ENCODE measurements around the gene CAMTA2. TPM values are rescaled to one million over a fixed set of nuclear protein-coding genes. Genes with fewer than 3 reads are reported as not detected.

Gene CAMTA2
- total RNA-seq, 2 donors from 2014 or later = 13.6 to 24.8 TPM

- H3K36me3 ChIP-seq (ENCODE audit: control insufficient read depth, insufficient read depth, low read length) = peaks cover 54% of the 10 kb centered on the region
- Mint-ChIP-seq H3K4me3 (peak overlapping the region; percentile 94), H3K36me3 (ENCODE audit: low read depth) (peaks cover 51% of the 10 kb centered on the region), H3K9me3 (no peaks in the 10 kb centered on the region), H3K27ac (peak overlapping the region; percentile 99), H3K4me1 (peaks cover 34% of the 10 kb centered on the region), H3K27me3 (ENCODE audit: insufficient read depth) (no peaks in the 10 kb centered on the region)
- WGBS, 2 experiments (ENCODE audit: insufficient coverage in 1 of 2, insufficient read length in 1 of 2) = 77 to 80% methylated on average over 4 of the region's 4 CpGs
- no peak for DNase-seq
- no peaks in the 10 kb centered on the region for H3K9me3 ChIP-seq (ENCODE audit: control insufficient read depth, low read length)
- no peak for TF ChIP-seq CTCF (conservative IDR thresholded peaks at IDR 0.05)
- H3K9ac ChIP-seq (ENCODE audit: extremely low read depth, low read length, poor library complexity, severe bottlenecking) = peak overlapping the region; percentile 84
- no peak overlapping the region for H3K27ac ChIP-seq (ENCODE audit: low read depth, low read length)
- peak overlapping the region; percentile 98 for H3K4me3 ChIP-seq (ENCODE audit: low read length)
- H3K27me3 ChIP-seq (ENCODE audit: control insufficient read depth, insufficient read depth, low read length, poor library complexity, severe bottlenecking) = no peaks in the 10 kb centered on the region
- H3K4me1 ChIP-seq (ENCODE audit: control insufficient read depth, insufficient read depth, low read length) = peaks cover 16% of the 10 kb centered on the region
These were observed 46.2 kb downstream of the CAMTA2 start for GRCh38 chr17:4941319-4941610.

- Mint-ChIP-seq H3K27ac (peak overlapping the region; percentile 99), H3K36me3 (ENCODE audit: low read depth) (peaks cover 52% of the 10 kb centered on the region), H3K4me3 (peak overlapping the region; percentile 94), H3K4me1 (peaks cover 31% of the 10 kb centered on the region), H3K27me3 (ENCODE audit: insufficient read depth) (no peaks in the 10 kb centered on the region), H3K9me3 (no peaks in the 10 kb centered on the region)
- H3K27ac ChIP-seq (ENCODE audit: low read depth, low read length) = peak overlapping the region; percentile 96
- H3K27me3 ChIP-seq (ENCODE audit: control insufficient read depth, insufficient read depth, low read length, poor library complexity, severe bottlenecking) = no peaks in the 10 kb centered on the region
- H3K4me1 ChIP-seq (ENCODE audit: control insufficient read depth, insufficient read depth, low read length) = peaks cover 16% of the 10 kb centered on the region
- peaks cover 54% of the 10 kb centered on the region for H3K36me3 ChIP-seq (ENCODE audit: control insufficient read depth, insufficient read depth, low read length)
- H3K9me3 ChIP-seq (ENCODE audit: control insufficient read depth, low read length) = no peaks in the 10 kb centered on the region
- no peak for DNase-seq
- TF ChIP-seq CTCF (conservative IDR thresholded peaks at IDR 0.05) = no peak
- peak overlapping the region; percentile 98 for H3K4me3 ChIP-seq (ENCODE audit: low read length)
- WGBS, 2 experiments (ENCODE audit: insufficient coverage in 1 of 2, insufficient read length in 1 of 2) = 2 to 3% methylated on average over 11 to 29 of the region's 29 CpGs
- peak overlapping the region; percentile 84 for H3K9ac ChIP-seq (ENCODE audit: extremely low read depth, low read length, poor library complexity, severe bottlenecking)
These were observed 46.7 kb downstream of the CAMTA2 start for GRCh38 chr17:4940555-4941318.

- peak; percentile 99 for DNase-seq
- no peak for TF ChIP-seq CTCF (conservative IDR thresholded peaks at IDR 0.05)
- Histone ChIP-seq H3K9ac (ENCODE audit: extremely low read depth, low read length, poor library complexity, severe bottlenecking) (peak within 1 kb of the TSS; percentile 84), H3K9me3 (ENCODE audit: control insufficient read depth, low read length) (no peaks in the 10 kb centered on the region), H3K4me3 (ENCODE audit: low read length) (peak within 1 kb of the TSS; percentile 98), H3K36me3 (ENCODE audit: control insufficient read depth, insufficient read depth, low read length) (peaks cover 48% of the 10 kb centered on the region), H3K4me1 (ENCODE audit: control insufficient read depth, insufficient read depth, low read length) (peaks cover 9% of the 10 kb centered on the region), H3K27ac (ENCODE audit: low read depth, low read length) (peak within 1 kb of the TSS; percentile 96), H3K27me3 (ENCODE audit: control insufficient read depth, insufficient read depth, low read length, poor library complexity, severe bottlenecking) (no peaks in the 10 kb centered on the region)
- peak within 1 kb of the TSS; percentile 94 for H3K4me3 Mint-ChIP-seq
- peaks cover 24% of the 10 kb centered on the region for H3K4me1 Mint-ChIP-seq
- H3K36me3 Mint-ChIP-seq (ENCODE audit: low read depth) = peaks cover 45% of the 10 kb centered on the region
- H3K27me3 Mint-ChIP-seq (ENCODE audit: insufficient read depth) = no peaks in the 10 kb centered on the region
- 0% methylated on average over 51 to 72 of the region's 72 CpGs for WGBS, 2 experiments (ENCODE audit: insufficient coverage in 1 of 2, insufficient read length in 1 of 2)
- no peaks in the 10 kb centered on the region for H3K9me3 Mint-ChIP-seq
- H3K27ac Mint-ChIP-seq = peak within 1 kb of the TSS; percentile 99
These were observed 47.5 kb downstream of the CAMTA2 start, which contains the start of the genes RNF167 and SLC25A11 for GRCh38 chr17:4939796-4940554. TSS of gene RNF167 (plus strand) at chr17:4940268. CDS start at chr17:4940910, 642 bp downstream. TSS of gene SLC25A11 (minus strand) at chr17:4940046. CDS start at chr17:4939910, 136 bp downstream.
